ENCODE results near the gene CDHR5.
"Not testable (repeated sequence)": the region's sequence is repeated elsewhere in the genome, so short reads cannot be mapped to it uniquely, and the experiment has no call there.

Gene CDHR5

DNA sequence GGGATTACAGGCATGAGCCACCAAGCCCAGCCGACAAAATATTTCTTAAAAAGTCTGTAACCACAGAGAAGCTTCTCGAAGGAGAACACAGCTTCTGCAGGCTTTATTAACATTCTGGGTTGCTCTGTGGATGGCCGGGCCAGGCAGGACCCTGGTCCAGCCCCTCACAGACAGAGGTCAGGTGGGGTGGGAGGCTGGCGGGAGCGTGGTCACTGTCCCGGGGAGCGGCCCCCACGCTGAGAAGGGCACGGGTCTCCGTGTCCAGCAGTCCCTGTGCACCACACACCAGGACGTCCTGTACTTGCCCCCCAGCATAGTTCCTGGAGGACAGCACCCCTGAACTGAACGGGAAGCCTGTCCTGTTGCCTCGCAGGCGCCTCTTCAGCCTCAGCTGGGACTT lies 31.7 kb upstream of the CDHR5 start:
- H3K4me3 ChIP-seq (ENCODE audit: low read depth, low read length): no peak overlapping the region
- no peak for DNase-seq (ENCODE audit: low read depth)
- TF ChIP-seq, protein P1, sequence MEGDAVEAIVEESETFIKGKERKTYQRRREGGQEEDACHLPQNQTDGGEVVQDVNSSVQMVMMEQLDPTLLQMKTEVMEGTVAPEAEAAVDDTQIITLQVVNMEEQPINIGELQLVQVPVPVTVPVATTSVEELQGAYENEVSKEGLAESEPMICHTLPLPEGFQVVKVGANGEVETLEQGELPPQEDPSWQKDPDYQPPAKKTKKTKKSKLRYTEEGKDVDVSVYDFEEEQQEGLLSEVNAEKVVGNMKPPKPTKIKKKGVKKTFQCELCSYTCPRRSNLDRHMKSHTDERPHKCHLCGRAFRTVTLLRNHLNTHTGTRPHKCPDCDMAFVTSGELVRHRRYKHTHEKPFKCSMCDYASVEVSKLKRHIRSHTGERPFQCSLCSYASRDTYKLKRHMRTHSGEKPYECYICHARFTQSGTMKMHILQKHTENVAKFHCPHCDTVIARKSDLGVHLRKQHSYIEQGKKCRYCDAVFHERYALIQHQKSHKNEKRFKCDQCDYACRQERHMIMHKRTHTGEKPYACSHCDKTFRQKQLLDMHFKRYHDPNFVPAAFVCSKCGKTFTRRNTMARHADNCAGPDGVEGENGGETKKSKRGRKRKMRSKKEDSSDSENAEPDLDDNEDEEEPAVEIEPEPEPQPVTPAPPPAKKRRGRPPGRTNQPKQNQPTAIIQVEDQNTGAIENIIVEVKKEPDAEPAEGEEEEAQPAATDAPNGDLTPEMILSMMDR (IDR thresholded peaks at IDR 0.05; ENCODE audit: insufficient read depth, low read depth, low read length, missing control alignments): no peak

DNA sequence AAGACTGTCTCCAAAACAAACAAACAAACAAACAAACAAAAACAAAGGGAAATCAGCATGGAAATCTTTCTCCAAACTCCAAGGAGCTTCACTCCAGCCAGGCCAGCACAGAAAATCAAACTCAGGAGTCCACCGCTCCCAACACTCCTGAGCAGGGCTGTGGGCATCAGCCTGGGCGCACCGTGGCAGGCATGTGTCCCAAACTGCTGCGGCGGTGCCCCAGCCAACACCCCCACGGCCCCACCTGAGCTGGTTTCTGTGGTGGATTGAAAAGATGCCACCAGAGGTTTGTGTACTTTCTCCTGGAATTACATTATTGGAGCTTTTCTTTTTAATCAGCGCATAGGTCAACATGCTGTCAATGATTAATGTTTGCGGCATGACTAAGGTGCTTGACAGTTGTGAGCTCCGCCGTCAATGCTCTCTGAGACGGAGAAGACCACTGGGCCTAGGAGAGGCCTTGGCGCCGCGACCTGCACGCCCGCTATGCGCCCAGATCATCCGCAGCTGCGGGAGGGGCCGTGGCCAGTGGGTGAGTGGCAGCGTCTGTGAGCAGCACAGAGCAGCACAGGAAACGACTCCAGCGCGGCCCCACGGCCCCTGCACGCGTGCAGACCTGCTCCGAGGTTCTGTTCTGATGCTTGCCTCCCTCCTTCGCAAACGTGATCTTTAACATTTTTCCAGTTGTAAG lies 30.4 kb upstream of the CDHR5 start:
- no peak for DNase-seq (ENCODE audit: low read depth)
- no peak overlapping the region for H3K4me3 ChIP-seq (ENCODE audit: low read depth, low read length)

DNA sequence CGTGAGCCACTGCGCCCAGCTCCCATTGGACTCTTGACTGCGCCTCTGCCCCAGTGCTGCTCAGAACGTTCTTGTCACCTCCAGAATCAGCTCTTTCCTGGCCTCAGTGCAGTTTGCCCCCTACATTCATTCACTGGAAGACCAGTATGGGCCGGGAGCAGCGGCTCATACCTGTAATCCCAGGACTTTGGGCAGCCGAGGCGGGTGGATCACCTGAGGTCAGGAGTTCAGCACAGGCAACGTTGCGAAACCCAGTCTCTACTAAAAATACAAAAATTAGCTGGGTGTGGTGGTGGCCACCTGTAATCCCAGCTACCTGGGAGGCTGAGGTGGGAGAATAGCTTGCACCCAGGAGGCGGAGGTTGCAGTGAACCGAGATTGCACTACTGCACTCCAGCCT lies 29.7 kb upstream of the CDHR5 start:
- H3K4me3 ChIP-seq (ENCODE audit: low read depth, low read length); DNase-seq (ENCODE audit: low read depth): not testable (repeated sequence)

More for the DNA sequence above, 30.4 kb upstream of the CDHR5 start:
- TF ChIP-seq, protein P1 (IDR thresholded peaks at IDR 0.05; ENCODE audit: insufficient read depth, low read depth, low read length, missing control alignments): no peak

DNA sequence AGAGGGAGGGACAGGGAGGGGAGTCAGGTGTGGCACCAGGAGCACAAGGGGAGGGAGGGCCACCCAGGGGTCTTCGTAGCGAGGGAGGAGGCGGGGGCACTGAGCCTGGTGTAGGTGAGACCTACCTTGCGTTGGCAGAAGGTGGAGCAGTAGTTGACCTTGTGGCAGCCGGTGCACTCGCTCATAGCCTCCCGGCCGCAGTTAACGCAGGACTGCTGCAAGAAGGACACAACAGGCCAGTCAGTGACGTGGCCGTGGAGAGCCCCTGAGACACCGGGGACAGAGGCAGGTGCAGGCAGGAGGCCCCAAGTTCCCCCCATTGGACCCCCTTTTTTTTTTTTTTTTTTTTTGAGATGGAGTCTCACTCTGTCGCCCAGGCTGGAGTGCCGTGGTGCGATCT lies 29.1 kb upstream of the CDHR5 start:
- no peak overlapping the region for H3K4me3 ChIP-seq (ENCODE audit: low read depth, low read length)
- TF ChIP-seq, protein P1 (IDR thresholded peaks at IDR 0.05; ENCODE audit: insufficient read depth, low read depth, low read length, missing control alignments): no peak
- DNase-seq (ENCODE audit: low read depth): no peak

DNA sequence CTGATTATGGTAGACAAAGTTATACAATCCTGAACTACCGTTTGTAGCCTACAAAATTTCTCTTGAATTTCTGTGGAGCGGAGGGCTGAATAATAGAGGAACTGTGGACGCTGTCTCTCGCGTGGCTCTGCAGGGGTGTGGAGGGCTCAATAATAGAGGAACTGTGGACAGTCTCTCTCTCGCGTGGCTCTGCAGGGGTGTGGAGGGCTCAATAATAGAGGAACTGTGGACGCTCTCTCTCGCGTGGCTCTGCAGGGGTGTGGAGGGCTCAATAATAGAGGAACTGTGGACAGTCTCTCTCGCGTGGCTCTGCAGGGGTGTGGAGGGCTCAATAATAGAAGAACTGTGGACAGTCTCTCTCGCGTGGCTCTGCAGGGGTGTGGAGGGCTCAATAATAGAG lies 28.4 kb upstream of the CDHR5 start:
- not testable (repeated sequence) for H3K4me3 ChIP-seq (ENCODE audit: low read depth, low read length); DNase-seq (ENCODE audit: low read depth)

DNA sequence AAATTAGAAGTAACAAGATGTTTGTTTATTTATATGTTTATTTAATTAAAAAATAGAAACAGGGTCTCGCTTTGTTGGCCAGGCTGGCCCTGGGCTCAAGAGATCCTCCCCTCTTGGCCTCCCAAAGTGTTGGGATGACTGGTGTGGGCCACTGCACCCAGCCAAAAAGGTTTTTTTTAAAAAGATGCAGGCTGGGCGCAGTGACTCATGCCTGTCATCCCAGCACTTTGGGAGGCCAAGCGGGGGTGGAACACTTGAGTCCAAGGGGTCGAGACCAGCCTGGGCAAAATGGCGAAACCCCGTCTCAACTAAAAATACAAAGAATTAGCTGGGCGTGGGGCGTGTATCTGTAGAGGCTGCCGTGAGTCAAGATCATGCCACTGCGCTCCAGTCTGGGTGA lies 25.7 kb upstream of the CDHR5 start:
- TF ChIP-seq, protein P1 (IDR thresholded peaks at IDR 0.05; ENCODE audit: insufficient read depth, low read depth, low read length, missing control alignments): no peak
- H3K4me3 ChIP-seq (ENCODE audit: low read depth, low read length): no peak overlapping the region
- no peak for DNase-seq (ENCODE audit: low read depth)

DNA sequence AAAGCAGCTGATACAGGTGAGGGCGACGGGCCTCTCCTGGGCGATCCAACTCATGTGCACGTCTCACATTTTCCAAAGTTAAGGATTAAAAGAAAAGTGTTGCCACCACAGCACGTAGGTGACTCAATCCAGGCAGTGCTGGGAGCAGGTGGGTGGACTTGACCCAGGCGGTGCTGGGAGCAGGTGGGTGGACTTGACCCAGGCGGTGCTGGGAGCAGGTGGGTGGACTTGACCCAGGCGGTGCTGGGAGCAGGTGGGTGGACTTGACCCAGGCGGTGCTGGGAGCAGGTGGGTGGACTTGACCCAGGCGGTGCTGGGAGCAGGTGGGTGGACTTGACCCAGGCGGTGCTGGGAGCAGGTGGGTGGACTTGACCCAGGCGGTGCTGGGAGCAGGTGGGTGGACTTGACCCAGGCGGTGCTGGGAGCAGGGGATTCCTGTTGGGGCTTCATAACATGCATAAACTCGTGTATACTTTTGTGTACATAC lies 23.0 kb upstream of the CDHR5 start:
- not testable (repeated sequence) for DNase-seq (ENCODE audit: low read depth)

DNA sequence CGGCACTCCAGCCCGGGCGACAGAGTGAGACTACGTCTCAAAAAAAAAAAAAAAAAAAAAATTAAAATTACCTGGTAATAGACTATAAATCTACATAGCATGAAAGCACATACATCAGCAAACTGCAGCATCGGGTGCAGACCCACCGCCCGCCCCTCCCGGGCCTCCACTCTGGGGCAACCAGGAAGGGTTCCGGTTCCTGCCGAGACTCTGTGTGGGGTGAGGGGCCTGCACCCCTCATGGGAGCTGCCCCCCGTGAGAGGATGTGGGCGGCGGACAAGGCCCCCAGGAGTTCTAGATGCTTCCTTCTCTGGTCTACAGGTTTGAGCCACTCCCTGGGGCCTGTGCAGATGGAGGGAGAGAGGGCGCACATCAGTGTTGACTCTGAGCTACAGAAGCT lies 21.5 kb upstream of the CDHR5 start:
- H3K4me3 ChIP-seq (ENCODE audit: low read depth, low read length): no peak overlapping the region
- no peak for DNase-seq (ENCODE audit: low read depth)
- TF ChIP-seq, protein P1 (IDR thresholded peaks at IDR 0.05; ENCODE audit: insufficient read depth, low read depth, low read length, missing control alignments): no peak

More for the DNA sequence above, 23.0 kb upstream of the CDHR5 start:
- H3K4me3 ChIP-seq (ENCODE audit: low read depth, low read length): not testable (repeated sequence)

Measured in GM12865 (cell line).